ENCODE data around the gene TAF8. TPM values are rescaled to one million over a fixed set of nuclear protein-coding genes. Genes with fewer than 3 reads are reported as not detected.

Gene TAF8
- total RNA-seq, 2 experiments from 2014 or later = 40.0 to 42.3 TPM

DNA sequence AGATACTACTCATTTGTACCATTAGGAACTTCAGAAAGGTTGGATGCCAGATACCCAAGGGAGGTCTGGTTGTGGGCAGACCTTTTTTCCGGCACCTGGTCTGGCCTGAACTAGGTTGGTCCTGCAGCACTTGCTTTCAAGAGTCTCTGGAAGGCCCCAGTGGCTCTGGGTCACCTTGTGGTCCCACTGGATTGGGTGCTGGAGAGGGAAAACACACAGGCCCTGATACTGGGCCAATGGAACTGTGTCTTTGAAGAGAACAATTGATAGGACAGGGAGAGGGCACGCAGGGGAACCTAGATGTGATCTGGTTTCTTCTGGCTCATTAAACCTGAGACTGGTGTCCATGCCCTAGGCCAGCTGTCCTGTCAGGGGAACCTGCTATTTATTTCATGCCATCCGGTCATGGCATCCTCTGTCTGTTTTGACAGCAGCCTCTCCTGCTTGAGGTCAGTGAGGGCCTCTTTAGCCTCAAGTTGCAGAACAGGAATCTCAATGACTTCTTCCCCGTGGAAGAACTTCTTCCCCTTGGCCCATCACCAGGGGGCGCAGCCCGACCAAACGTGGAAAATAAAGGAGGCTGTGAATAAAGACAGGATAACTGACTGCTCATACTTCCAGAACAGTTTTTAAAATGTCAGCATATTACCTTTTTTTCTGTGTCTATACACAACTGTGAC is 25.0 kb downstream of the TAF8 start:
- H3K4me1 Mint-ChIP-seq (ENCODE audit: low read depth) = no peaks in the 10 kb centered on the region
- H3K27ac Mint-ChIP-seq = no peak overlapping the region
- DNase-seq = peak; percentile 73
- TF ChIP-seq, protein P1, sequence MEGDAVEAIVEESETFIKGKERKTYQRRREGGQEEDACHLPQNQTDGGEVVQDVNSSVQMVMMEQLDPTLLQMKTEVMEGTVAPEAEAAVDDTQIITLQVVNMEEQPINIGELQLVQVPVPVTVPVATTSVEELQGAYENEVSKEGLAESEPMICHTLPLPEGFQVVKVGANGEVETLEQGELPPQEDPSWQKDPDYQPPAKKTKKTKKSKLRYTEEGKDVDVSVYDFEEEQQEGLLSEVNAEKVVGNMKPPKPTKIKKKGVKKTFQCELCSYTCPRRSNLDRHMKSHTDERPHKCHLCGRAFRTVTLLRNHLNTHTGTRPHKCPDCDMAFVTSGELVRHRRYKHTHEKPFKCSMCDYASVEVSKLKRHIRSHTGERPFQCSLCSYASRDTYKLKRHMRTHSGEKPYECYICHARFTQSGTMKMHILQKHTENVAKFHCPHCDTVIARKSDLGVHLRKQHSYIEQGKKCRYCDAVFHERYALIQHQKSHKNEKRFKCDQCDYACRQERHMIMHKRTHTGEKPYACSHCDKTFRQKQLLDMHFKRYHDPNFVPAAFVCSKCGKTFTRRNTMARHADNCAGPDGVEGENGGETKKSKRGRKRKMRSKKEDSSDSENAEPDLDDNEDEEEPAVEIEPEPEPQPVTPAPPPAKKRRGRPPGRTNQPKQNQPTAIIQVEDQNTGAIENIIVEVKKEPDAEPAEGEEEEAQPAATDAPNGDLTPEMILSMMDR (IDR thresholded peaks at IDR 0.05) = peak; percentile 73
- intact Hi-C loops (cut with micrococcal nuclease) = loop anchor here (1.0 kb wide), 1 partner anchor 91 kb away; no protein-coding TSS in a partner anchor
- peaks cover 27% of the 10 kb centered on the region for H3K36me3 Mint-ChIP-seq (ENCODE audit: low read depth)
- ChIA-PET POLR2A (no interaction called here), CTCF (interaction anchor here (1.0 to 2.8 kb wide), 2 partner anchors 13 to 29 kb away, joined by 3 to 22 read pairs; no protein-coding TSS in a partner anchor)
- H3K4me3 Mint-ChIP-seq = no peak overlapping the region
- no peak for ATAC-seq
- no peaks in the 10 kb centered on the region for H3K9me3 Mint-ChIP-seq
- H3K27me3 Mint-ChIP-seq = no peaks in the 10 kb centered on the region

DNA sequence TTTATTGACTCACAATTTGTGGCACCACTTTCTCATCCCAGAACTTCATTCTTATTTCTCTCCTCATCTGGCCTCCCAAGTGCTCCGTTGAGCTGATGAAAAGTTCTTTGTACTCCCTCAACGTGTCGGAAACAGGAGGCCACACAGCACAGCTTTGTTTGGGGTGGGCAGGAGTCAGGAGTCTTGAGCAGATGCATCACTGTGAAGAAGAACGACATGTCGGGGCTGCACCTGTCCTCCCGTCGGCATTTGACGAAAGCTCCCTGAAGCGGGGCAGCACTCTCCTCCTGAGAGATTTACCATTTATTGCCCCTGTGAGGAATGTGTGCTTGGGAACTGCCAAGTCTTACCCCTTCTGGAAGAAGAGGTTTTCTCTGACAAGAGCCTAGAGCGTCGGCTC is 28.1 kb downstream of the TAF8 start:
- ChIA-PET CTCF (interaction anchor here (1.8 kb wide), 1 partner anchor 26 kb away, joined by 15 read pairs; no protein-coding TSS in a partner anchor), POLR2A (no interaction called here)
- ATAC-seq = no peak
- Mint-ChIP-seq H3K27me3 (no peaks in the 10 kb centered on the region), H3K4me1 (ENCODE audit: low read depth) (no peaks in the 10 kb centered on the region), H3K36me3 (ENCODE audit: low read depth) (peaks cover 19% of the 10 kb centered on the region), H3K9me3 (no peaks in the 10 kb centered on the region), H3K27ac (no peak overlapping the region), H3K4me3 (no peak overlapping the region)
- no peak for DNase-seq
- intact Hi-C loops (cut with micrococcal nuclease) = no loop called here
- TF ChIP-seq, protein P1 (IDR thresholded peaks at IDR 0.05) = no peak

DNA sequence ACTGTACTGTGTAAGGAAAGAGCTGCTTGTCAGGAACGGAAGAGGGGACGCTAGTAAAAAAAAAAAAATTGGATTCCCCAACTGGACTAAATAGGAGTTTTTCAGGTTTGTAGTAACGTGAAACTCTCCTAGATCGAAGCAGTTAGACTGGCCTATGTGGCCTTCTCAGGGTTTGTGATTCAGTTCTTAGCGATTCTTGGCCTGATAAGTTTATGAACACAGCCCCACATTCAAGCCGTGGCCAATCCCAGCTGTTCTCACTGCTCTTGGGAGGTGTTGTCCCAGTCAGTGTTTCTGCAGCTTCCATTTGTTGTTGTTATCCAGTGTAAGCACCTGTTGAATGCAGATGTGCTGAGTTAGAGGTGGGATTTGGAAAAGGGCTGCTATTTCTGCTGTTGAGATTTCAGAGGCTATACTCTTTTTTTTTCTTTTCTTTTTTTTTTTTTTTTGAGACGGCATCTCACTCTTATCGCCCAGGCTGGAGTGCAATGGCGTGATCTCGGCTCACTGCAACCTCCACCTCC is 29.7 kb downstream of the TAF8 start:
- no peak overlapping the region for H3K27ac Mint-ChIP-seq
- H3K36me3 Mint-ChIP-seq (ENCODE audit: low read depth) = peaks cover 12% of the 10 kb centered on the region
- intact Hi-C loops (cut with micrococcal nuclease) = no loop called here
- CTCF ChIA-PET = interaction anchor here (2.4 kb wide), 1 partner anchor 24 kb away, joined by 16 read pairs; no protein-coding TSS in a partner anchor
- DNase-seq (no peak), ATAC-seq (no peak)
- no peaks in the 10 kb centered on the region for H3K9me3 Mint-ChIP-seq
- H3K27me3 Mint-ChIP-seq = no peaks in the 10 kb centered on the region
- POLR2A ChIA-PET = interaction anchor here (1.1 kb wide), 1 partner anchor 13 kb away, joined by 4 read pairs; no protein-coding TSS in a partner anchor
- no peaks in the 10 kb centered on the region for H3K4me1 Mint-ChIP-seq (ENCODE audit: low read depth)
- TF ChIP-seq, protein P1 (IDR thresholded peaks at IDR 0.05) = no peak
- H3K4me3 Mint-ChIP-seq = no peak overlapping the region

DNA sequence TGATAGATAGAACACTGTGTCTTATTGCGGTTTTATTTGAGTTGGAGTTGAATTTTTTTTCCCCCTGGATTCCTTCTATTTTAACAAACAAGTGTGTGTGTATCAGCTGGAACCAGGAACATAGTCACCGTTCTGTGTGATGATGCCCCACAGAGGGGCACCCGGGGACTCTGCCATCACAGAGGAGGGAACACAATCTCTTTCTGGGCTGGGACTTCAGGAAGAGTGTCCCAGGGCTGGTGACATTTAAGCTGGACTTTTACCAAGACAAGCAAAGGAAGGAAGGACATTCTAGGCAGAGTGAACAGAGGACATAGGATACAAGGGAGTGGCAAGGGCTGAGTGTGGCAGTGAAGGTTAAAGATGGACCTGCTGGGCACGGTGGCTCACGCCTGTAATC is 33.2 kb downstream of the TAF8 start:
- no peak for ATAC-seq
- CTCF ChIA-PET = interaction anchor here (1.0 to 5.2 kb wide), 4 partner anchors 13 to 27 kb away, joined by 3 to 17 read pairs (median 6); no protein-coding TSS in a partner anchor
- no peak for DNase-seq
- POLR2A ChIA-PET = no interaction called here
- TF ChIP-seq, protein P1 (IDR thresholded peaks at IDR 0.05) = no peak
- no peak overlapping the region for H3K27ac Mint-ChIP-seq
- H3K36me3 Mint-ChIP-seq (ENCODE audit: low read depth) = no peaks in the 10 kb centered on the region
- no peaks in the 10 kb centered on the region for H3K9me3 Mint-ChIP-seq
- intact Hi-C loops (cut with micrococcal nuclease) = no loop called here
- H3K4me3 Mint-ChIP-seq = no peak overlapping the region
- H3K27me3 Mint-ChIP-seq = no peaks in the 10 kb centered on the region
- H3K4me1 Mint-ChIP-seq (ENCODE audit: low read depth) = no peaks in the 10 kb centered on the region

DNA sequence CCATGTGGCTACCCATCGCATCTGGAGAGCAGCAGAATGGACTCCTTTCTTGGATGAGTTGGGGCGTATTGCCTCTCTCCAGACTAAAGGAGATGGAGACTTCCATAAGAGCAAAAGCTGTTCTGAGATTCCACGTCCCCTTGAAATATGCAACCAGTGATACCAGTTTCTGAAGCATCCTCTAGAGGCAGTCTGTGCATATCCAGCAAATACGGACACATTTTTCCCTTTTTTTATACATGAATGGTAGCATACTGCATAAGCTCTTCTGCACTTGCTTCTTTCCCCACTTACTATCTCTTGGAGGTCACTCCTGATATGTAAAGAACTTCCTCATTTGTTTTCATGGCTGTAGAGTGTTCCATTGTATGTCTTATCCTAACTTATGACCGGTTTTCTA is 34.6 kb downstream of the TAF8 start:
- CTCF ChIA-PET = interaction anchor here (0.9 to 5.2 kb wide), 3 partner anchors 12 to 71 kb away, joined by 3 to 20 read pairs (median 17); no protein-coding TSS in a partner anchor
- DNase-seq (no peak), ATAC-seq (no peak)
- intact Hi-C loops (cut with micrococcal nuclease) = no loop called here
- POLR2A ChIA-PET = no interaction called here
- Mint-ChIP-seq H3K27ac (no peak overlapping the region), H3K36me3 (ENCODE audit: low read depth) (no peaks in the 10 kb centered on the region), H3K4me3 (no peak overlapping the region), H3K9me3 (no peaks in the 10 kb centered on the region), H3K4me1 (ENCODE audit: low read depth) (no peaks in the 10 kb centered on the region), H3K27me3 (no peaks in the 10 kb centered on the region)
- TF ChIP-seq, protein P1 (IDR thresholded peaks at IDR 0.05) = no peak

Data from activated CD8-positive, alpha-beta T cell treated with anti-CD3 and anti-CD28 coated beads for 36 hours (primary cell).